Astrocyte (in vitro differentiated cells and primary cell): Measurements from ENCODE around the gene PRG2. TPM values are rescaled to one million over a fixed set of nuclear protein-coding genes. Genes with fewer than 3 reads are reported as not detected.

Source experiments
- DNase-seq: peaks from one replicate; pipeline ENCODE4 v3.0.0-alpha.2; 2010; ENCODE audit warnings: low read depth
- FAIRE-seq: peaks from 2 replicates; lab custom pipeline; 2011; peaks lifted over from hg19 to GRCh38; lab: Jason Lieb, UNC
- H2AFZ ChIP-seq: 2 replicates; pipeline ENCODE4 v1.6.0; 2012; ENCODE audit warnings: low read depth, low read length, inconsistent platforms
- H3K27ac ChIP-seq: 2 replicates; pipeline ENCODE4 v1.5.1; 2011; ENCODE audit warnings: low read depth, low read length, inconsistent platforms
- H3K27me3 ChIP-seq: 2 replicates; pipeline ENCODE4 v1.6.0; 2011; ENCODE audit warnings: low read length, inconsistent platforms; ENCODE audit not compliant: insufficient read depth
- H3K36me3 ChIP-seq: 2 replicates; pipeline ENCODE4 v1.5.1; 2011; ENCODE audit warnings: low read length, inconsistent platforms; ENCODE audit not compliant: insufficient read depth
- H3K4me1 ChIP-seq: 2 replicates; pipeline ENCODE4 v1.5.1; 2011; ENCODE audit warnings: low read length, inconsistent platforms; ENCODE audit not compliant: insufficient read depth
- H3K4me2 ChIP-seq: 2 replicates; pipeline ENCODE4 v1.6.0; 2012; ENCODE audit warnings: low read length, inconsistent platforms
- H3K4me3 ChIP-seq: 2 replicates; pipeline ENCODE4 v1.5.1; 2011; ENCODE audit warnings: low read depth, mild to moderate bottlenecking, low read length, inconsistent platforms; ENCODE audit not compliant: insufficient read depth
- H3K79me2 ChIP-seq: 2 replicates; pipeline ENCODE4 v1.6.0; 2012; ENCODE audit warnings: mild to moderate bottlenecking, low read length, inconsistent platforms; ENCODE audit not compliant: insufficient read depth
- H3K9ac ChIP-seq: 2 replicates; pipeline ENCODE4 v1.6.0; 2012; ENCODE audit warnings: mild to moderate bottlenecking, low read length, inconsistent platforms
- H3K9me3 ChIP-seq: 2 replicates; pipeline ENCODE4 v1.5.1; 2012; ENCODE audit warnings: low read depth, mild to moderate bottlenecking, low read length, inconsistent platforms; ENCODE audit not compliant: insufficient read depth
- H4K20me1 ChIP-seq: 2 replicates; pipeline ENCODE4 v1.6.0; 2012; ENCODE audit warnings: low read length, inconsistent platforms; ENCODE audit not compliant: insufficient read depth
- H3K27ac Mint-ChIP-seq: one replicate; pipeline ENCODE4 v1.8.0; 2021; ENCODE audit warnings: mild to moderate bottlenecking, mixed read lengths; ENCODE audit not compliant: unreplicated experiment
- H3K27me3 Mint-ChIP-seq: one replicate; pipeline ENCODE4 v1.8.0; 2021; ENCODE audit warnings: low read depth, mixed read lengths; ENCODE audit not compliant: unreplicated experiment
- H3K36me3 Mint-ChIP-seq: one replicate; pipeline ENCODE4 v1.8.0; 2021; ENCODE audit warnings: low read depth, mixed read lengths; ENCODE audit not compliant: unreplicated experiment
- H3K4me1 Mint-ChIP-seq: one replicate; pipeline ENCODE4 v1.8.0; 2021; ENCODE audit warnings: low read depth, mixed read lengths; ENCODE audit not compliant: unreplicated experiment
- H3K4me3 Mint-ChIP-seq: one replicate; pipeline ENCODE4 v1.8.0; 2021; ENCODE audit warnings: mild to moderate bottlenecking, moderate library complexity, mixed read lengths; ENCODE audit not compliant: unreplicated experiment
- H3K9me3 Mint-ChIP-seq: one replicate; pipeline ENCODE4 v1.8.0; 2021; ENCODE audit warnings: mild to moderate bottlenecking, mixed read lengths; ENCODE audit not compliant: unreplicated experiment
- CTCF ChIP-seq: IDR thresholded peaks from 2 replicates; pipeline ENCODE4 v1.5.1; 2011; ENCODE audit warnings: low read depth, mild to moderate bottlenecking, inconsistent platforms, low read length, moderate library complexity; ENCODE audit not compliant: insufficient read depth
- EZH2 ChIP-seq: IDR thresholded peaks from 2 replicates; pipeline ENCODE4 v1.6.1; 2012; ENCODE audit warnings: mild to moderate bottlenecking, low read length, inconsistent platforms; ENCODE audit not compliant: insufficient read depth
- total RNA-seq: library from RNA; stranded (reverse); gene quantifications from 2 replicates; pipeline ENCODE4 v1.2.1, GENCODE V29; 2021

The PRG2 gene
- total RNA-seq, 1 donor from 2014 or later = not detected

GRCh38 chr11:57402188-57403002, 11.9 kb upstream of the PRG2 start:
- H3K27ac Mint-ChIP-seq = no peak overlapping the region
- Histone ChIP-seq H3K4me1 (no peaks in the 10 kb centered on the region), H3K79me2 (no peaks in the 10 kb centered on the region), H3K36me3 (peaks cover 2% of the 10 kb centered on the region), H3K4me3 (no peak overlapping the region), H3K27ac (no peak overlapping the region), H3K27me3 (peaks cover 14% of the 10 kb centered on the region), H3K9ac (no peak overlapping the region), H4K20me1 (no peaks in the 10 kb centered on the region), H3K4me2 (no peak overlapping the region), H3K9me3 (no peaks in the 10 kb centered on the region), H2AFZ (no peak overlapping the region)
- H3K4me1 Mint-ChIP-seq = peaks cover 18% of the 10 kb centered on the region
- TF ChIP-seq EZH2 = no peak
- no peak for TF ChIP-seq CTCF
- H3K4me3 Mint-ChIP-seq = no peak overlapping the region
- H3K9me3 Mint-ChIP-seq = no peaks in the 10 kb centered on the region
- peaks cover 4% of the 10 kb centered on the region for H3K36me3 Mint-ChIP-seq
- DNase-seq (no peak), FAIRE-seq (no peak)
- H3K27me3 Mint-ChIP-seq = peaks cover 9% of the 10 kb centered on the region

DNA sequence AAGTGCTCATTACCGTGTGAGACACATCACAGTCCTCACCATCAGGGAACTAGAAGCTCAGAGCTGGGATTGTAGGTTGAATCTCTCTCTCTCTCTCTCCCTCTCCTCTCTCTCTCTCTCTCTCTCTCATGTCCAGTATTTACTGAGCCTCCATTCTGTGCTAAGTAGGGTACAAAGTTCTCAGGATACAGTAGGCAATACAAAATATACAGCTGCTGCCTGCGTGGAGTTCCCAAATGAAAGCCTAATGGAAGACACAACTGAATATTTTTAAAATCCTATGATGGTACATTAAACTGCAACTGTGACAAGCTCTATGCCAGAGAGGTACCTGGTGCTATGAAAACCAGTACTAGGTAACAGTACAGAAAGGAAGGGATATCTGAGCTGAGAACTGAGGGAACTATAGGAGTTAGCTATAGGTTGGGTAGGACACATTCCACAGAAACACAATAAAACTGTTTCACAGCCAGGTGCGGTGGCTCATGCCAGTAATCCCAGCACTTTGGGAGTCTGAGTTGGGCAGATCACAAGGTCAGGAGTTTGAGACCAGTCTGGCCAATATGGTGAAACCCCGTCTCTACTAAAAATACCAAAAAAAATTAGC, 9.6 kb upstream of the PRG2 start:
- peaks cover under 1% of the 10 kb centered on the region for H3K4me1 Mint-ChIP-seq
- no peak for FAIRE-seq
- TF ChIP-seq CTCF (no peak), EZH2 (no peak)

DNA sequence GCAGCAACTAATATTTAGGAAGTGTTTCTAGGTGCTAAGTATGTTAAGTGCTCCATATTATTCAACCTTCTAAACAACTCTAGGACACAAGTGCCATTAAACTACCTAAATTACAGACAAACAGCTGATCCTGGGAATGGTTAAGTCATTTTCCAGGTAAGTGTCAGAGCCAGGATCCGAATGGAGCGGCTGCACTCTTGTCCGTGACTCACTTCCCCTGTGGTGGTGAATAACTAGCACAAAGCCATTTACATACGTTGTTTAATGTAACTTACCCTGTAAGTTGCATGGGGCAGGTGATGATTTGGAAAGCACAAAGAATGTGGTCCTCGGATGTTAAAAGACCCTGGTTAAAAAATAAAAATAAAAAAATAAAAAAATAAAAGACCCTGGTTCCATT, 8.8 kb upstream of the PRG2 start:
- no peak overlapping the region for H3K27ac Mint-ChIP-seq
- no peaks in the 10 kb centered on the region for H3K4me1 Mint-ChIP-seq
- TF ChIP-seq CTCF = no peak
- TF ChIP-seq EZH2 = no peak

More for the DNA sequence above, 9.6 kb upstream of the PRG2 start:
- Histone ChIP-seq H3K4me3 (no peak overlapping the region), H3K27me3 (peaks cover 23% of the 10 kb centered on the region), H3K9ac (no peak overlapping the region), H3K27ac (no peak overlapping the region), H4K20me1 (no peaks in the 10 kb centered on the region), H3K4me2 (no peak overlapping the region), H3K36me3 (no peaks in the 10 kb centered on the region), H2AFZ (no peak overlapping the region), H3K9me3 (peaks cover 2% of the 10 kb centered on the region), H3K79me2 (no peaks in the 10 kb centered on the region), H3K4me1 (no peaks in the 10 kb centered on the region)
- no peaks in the 10 kb centered on the region for H3K36me3 Mint-ChIP-seq
- H3K27ac Mint-ChIP-seq = no peak overlapping the region
- DNase-seq = no peak
- H3K27me3 Mint-ChIP-seq = peaks cover 9% of the 10 kb centered on the region
- H3K9me3 Mint-ChIP-seq = no peaks in the 10 kb centered on the region
- H3K4me3 Mint-ChIP-seq = no peak overlapping the region

More for the DNA sequence above, 8.8 kb upstream of the PRG2 start:
- Histone ChIP-seq H3K4me3 (no peak overlapping the region), H3K27me3 (peaks cover 25% of the 10 kb centered on the region), H3K36me3 (no peaks in the 10 kb centered on the region), H3K9ac (no peak overlapping the region), H3K27ac (no peak overlapping the region), H3K9me3 (peaks cover 2% of the 10 kb centered on the region), H3K79me2 (no peaks in the 10 kb centered on the region), H3K4me2 (no peak overlapping the region), H4K20me1 (no peaks in the 10 kb centered on the region), H2AFZ (no peak overlapping the region), H3K4me1 (no peaks in the 10 kb centered on the region)
- Mint-ChIP-seq H3K27me3 (peaks cover 14% of the 10 kb centered on the region), H3K36me3 (no peaks in the 10 kb centered on the region), H3K4me3 (no peak overlapping the region), H3K9me3 (no peaks in the 10 kb centered on the region)
- DNase-seq (no peak), FAIRE-seq (no peak)
